Measurements from ENCODE around the gene SGCA.

The SGCA gene

DNA sequence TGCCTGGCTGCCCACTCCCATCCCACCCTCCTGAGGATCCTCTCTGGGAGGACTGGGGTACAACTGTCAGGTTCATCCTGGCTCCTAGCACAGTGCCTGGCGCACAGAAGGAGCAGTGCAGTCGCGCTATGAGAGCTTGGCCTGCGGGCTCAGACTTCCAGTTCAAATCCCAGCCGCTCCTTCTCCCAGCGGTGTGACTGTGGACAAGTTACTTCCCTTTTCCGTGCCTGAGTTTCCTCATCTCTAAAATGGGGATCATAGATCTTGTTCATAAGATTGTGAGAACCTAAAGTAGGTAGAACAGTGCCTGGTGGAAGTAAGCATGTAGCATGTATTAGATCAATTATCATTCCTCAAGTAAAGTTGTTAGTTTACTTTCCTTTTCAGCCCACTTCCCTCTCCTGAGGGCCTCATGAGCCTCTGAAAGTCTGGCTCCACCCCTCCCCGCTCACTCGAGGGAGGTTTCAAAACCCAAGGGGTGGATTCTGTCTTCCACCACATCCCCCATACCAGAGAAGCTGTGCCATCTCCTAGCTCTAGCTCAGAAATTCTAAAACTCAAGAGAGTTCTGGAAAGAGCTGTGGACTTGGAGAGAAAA lies 55.6 kb downstream of the SGCA start:
- H3K4me3 ChIP-seq (ENCODE audit: low read depth, low read length), result no peak overlapping the region

DNA sequence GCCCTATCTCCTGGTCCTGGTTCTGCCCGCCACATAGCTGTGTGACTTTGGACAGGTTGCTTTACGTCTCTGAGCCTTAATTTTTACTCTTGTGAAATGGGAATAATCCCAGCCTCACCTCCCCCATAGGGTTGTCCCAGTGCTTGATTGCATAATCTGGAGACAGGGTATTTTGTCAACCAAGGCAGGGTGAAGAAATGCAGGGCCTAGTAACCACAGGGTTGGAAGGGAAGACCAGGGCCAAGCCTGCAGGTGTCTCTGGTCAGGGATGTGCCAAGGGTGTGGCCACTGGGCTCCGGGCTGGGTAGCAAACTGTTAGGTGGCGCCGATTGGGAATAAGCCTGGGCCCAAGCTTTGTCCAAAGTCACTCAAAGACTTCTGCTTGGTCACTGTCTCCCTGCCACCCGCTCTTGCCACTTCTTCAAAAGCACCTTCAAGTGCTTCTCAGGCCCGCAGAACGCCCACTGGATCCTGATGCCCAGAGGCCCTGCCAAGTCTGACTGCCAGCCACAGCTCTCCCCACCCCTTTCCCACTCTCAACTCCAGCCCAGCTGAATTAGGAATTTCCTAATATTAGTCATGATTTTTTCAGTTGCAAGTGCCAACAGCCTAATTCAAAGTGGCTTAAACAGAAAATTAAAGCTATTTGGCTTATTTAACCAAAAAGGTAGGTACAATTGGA lies 56.2 kb downstream of the SGCA start:
- H3K4me3 ChIP-seq (ENCODE audit: low read depth, low read length), result no peak overlapping the region

DNA sequence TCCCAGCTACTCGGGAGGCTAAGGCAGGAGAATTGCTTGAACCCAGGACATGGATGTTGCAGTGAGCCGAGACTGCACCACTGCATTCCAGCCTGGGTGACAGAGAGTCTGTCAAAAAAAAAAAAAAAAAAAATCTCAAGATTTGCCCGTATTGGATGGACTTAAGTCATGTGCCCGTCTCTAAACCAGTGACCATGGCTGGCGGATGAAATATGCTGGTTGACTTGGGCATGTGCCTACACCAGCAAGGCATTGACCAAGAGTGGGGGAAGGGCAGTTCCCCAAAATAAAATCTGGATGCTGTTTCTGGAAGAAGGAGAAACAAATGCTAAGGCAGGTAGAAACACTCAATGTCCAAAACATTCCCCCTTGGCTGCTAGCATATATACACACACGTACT lies 57.1 kb downstream of the SGCA start:
- H3K4me3 ChIP-seq (ENCODE audit: low read depth, low read length), result no peak overlapping the region

Data from iPS-11a (cell line).